Mucosa of descending colon (tissue), 3 donors: Measurements from ENCODE around the gene DAZAP1. TPM values are rescaled to one million over a fixed set of nuclear protein-coding genes. Genes with fewer than 3 reads are reported as not detected.

Experiments
- ATAC-seq: fragments of 200-7000 bp; cut with Tn5 transposase; one replicate; pipeline ENCODE4 v1.9.1; 2020; ENCODE audit warnings: mild to moderate bottlenecking, moderate library complexity
- DNase-seq, 3 donors: peaks; one replicate each; pipeline ENCODE4 v3.0.0-alpha.2; 2020
- H3K36me3 ChIP-seq: fragments of 200-600 bp; one replicate; pipeline ENCODE4 v1.8.0; 2021; ENCODE audit warnings: low read depth, mild to moderate bottlenecking
- H3K4me1 ChIP-seq: fragments of 200-600 bp; one replicate; pipeline ENCODE4 v1.8.0; 2021; ENCODE audit warnings: low read depth, mild to moderate bottlenecking
- H3K4me3 ChIP-seq: fragments of 200-600 bp; one replicate; pipeline ENCODE4 v1.8.0; 2021; ENCODE audit warnings: mild to moderate bottlenecking
- H3K9me3 ChIP-seq: fragments of 200-600 bp; one replicate; pipeline ENCODE4 v1.8.0; 2021; ENCODE audit warnings: mild to moderate bottlenecking
- CTCF ChIP-seq: fragments of 200-600 bp; IDR thresholded peaks from one replicate; pipeline ENCODE4 v1.8.0; 2022; ENCODE audit warnings: antibody characterized with exemption, mild to moderate bottlenecking
- intact Hi-C, 2 donors: fragments of 100-400 bp; cut with DNase I in 1 of 2; cut with micrococcal nuclease in 1 of 2; formaldehyde crosslinking; loops; one replicate each; pipeline versions ENCODE4 v1.11.0 to v1.11.1; 2022; cut with DNase I, micrococcal nuclease
- total RNA-seq, 3 donors: library from RNA; stranded (reverse); fragmentation: NEBNext Ultra II Directional in 2 of 3; extraction: Animal tissue kit (Norgen Biotek cat#: 25700) in 2 of 3; gene quantifications; one replicate each; pipeline versions ENCODE4 v1.2.1 to v1.2.4, GENCODE V29; 2021 to 2023
- donor health status: DM: no; HTN: no; CAD: no; lungs with moderate emphysema.
- donor health status: DM: no; HTN: no; CAD: no.
- donor health status: DM: no; HTN: yes; CAD: no.

DAZAP1 gene
- total RNA-seq, 3 donors from 2014 or later = 117 to 123 (median 119) TPM

- peaks cover 18% of the 10 kb centered on the region for H3K36me3 ChIP-seq
- DNase-seq = no peak
- H3K9me3 ChIP-seq = no peaks in the 10 kb centered on the region
- ATAC-seq = peak; percentile 4
- intact Hi-C loops = no loop called here
- no peak overlapping the region for H3K4me3 ChIP-seq
- H3K4me1 ChIP-seq = no peaks in the 10 kb centered on the region
- no peak for TF ChIP-seq CTCF
Measured at GRCh38 chr19:1423436-1424191, 16.2 kb downstream of the DAZAP1 start.

- H3K36me3 ChIP-seq = peaks cover 18% of the 10 kb centered on the region
- no peak for TF ChIP-seq CTCF
- peak in 1 of 3 donors; percentile 46 for DNase-seq
- H3K4me3 ChIP-seq = no peak overlapping the region
- H3K4me1 ChIP-seq = no peaks in the 10 kb centered on the region
- intact Hi-C loops = no loop called here
- peak; percentile 64 for ATAC-seq
- H3K9me3 ChIP-seq = no peaks in the 10 kb centered on the region
Measured at GRCh38 chr19:1424192-1424955, 17.0 kb downstream of the DAZAP1 start.

- TF ChIP-seq CTCF = no peak
Measured at GRCh38 chr19:1425102-1425837, 17.9 kb downstream of the DAZAP1 start.

GRCh38 chr19:1425902-1426301 lies 18.5 kb downstream of the DAZAP1 start:
- Histone ChIP-seq H3K9me3 (no peaks in the 10 kb centered on the region), H3K36me3 (peaks cover 22% of the 10 kb centered on the region), H3K4me1 (no peaks in the 10 kb centered on the region), H3K4me3 (no peak overlapping the region)
- DNase-seq = no peak
- ATAC-seq = no peak
- TF ChIP-seq CTCF = no peak
- intact Hi-C loops = no loop called here

More at GRCh38 chr19:1425102-1425837, 17.9 kb downstream of the DAZAP1 start:
- DNase-seq (no peak), ATAC-seq (no peak)
- peaks cover 21% of the 10 kb centered on the region for H3K36me3 ChIP-seq
- H3K4me1 ChIP-seq = no peaks in the 10 kb centered on the region
- H3K4me3 ChIP-seq = no peak overlapping the region
- intact Hi-C loops = no loop called here
- H3K9me3 ChIP-seq = no peaks in the 10 kb centered on the region

GRCh38 chr19:1426736-1427135 lies 19.4 kb downstream of the DAZAP1 start:
- TF ChIP-seq CTCF = no peak
- H3K9me3 ChIP-seq = no peaks in the 10 kb centered on the region
- no peak overlapping the region for H3K4me3 ChIP-seq
- ATAC-seq = no peak
- no peak for DNase-seq
- H3K36me3 ChIP-seq = peaks cover 17% of the 10 kb centered on the region
- intact Hi-C loops = no loop called here
- no peaks in the 10 kb centered on the region for H3K4me1 ChIP-seq
